ENCODE results near the gene PRAMEF20.
"Not testable (repeated sequence)": the region's sequence is repeated elsewhere in the genome, so short reads cannot be mapped to it uniquely, and the experiment has no call there.

- not testable (repeated sequence) for TF ChIP-seq CTCF, POLR2A, EP300, POLR2AphosphoS5 (IDR thresholded peaks at IDR 0.05)
Observed at GRCh38 chr1:13439104-13439783, 29.0 kb downstream of the PRAMEF20 start.

All from gastroesophageal sphincter (tissue), 3 donors.